B cell (primary cell): ENCODE measurements around the gene LTBP3. TPM values are rescaled to one million over a fixed set of nuclear protein-coding genes. Genes with fewer than 3 reads are reported as not detected.

Experiments used
- ATAC-seq: fragments of 200-7000 bp; cut with Tn5 transposase; one replicate; pipeline ENCODE4 v1.10.0; 2021; ENCODE audit warnings: low read depth, mild to moderate bottlenecking, moderate number of reproducible peaks, moderate library complexity
- CTCF ChIA-PET: fragments of 350-600 bp; sonication (Branson Sonifier 250); formaldehyde crosslinking; loops from one replicate; lab custom pipeline; 2021; ENCODE audit warnings: antibody characterized with exemption, inconsistent platforms; lab: Charles Lee
- POLR2A ChIA-PET: fragments of 350-600 bp; sonication (Branson Sonifier 250); formaldehyde crosslinking; loops from one replicate; lab custom pipeline; 2021; ENCODE audit warnings: antibody characterized with exemption; lab: Charles Lee
- DNase-seq: peaks from one replicate; pipeline ENCODE4 v3.0.0; 2013
- H2AFZ ChIP-seq: 2 replicates; pipeline ENCODE4 v1.6.1; 2012; ENCODE audit warnings: mild to moderate bottlenecking, low read depth, low read length; ENCODE audit not compliant: insufficient read depth, poor library complexity, severe bottlenecking
- H3K27ac ChIP-seq, 2 donors: 1 replicate in 1 of 2; 2 replicates in 1 of 2; pipeline ENCODE4 v1.5.1; 2012 to 2013; ENCODE audit warnings: low read length in 2 of 2, mild to moderate bottlenecking in 2 of 2, moderate library complexity in 1 of 2
- H3K27me3 ChIP-seq, 4 experiments: fragments of 200-600 bp in 1 of 4; sonication (generic) in 1 of 4; replicated peaks in 1 of 4; 1 replicate in 2 of 4; 2 replicates in 2 of 4; pipeline versions ENCODE4 v1.6.1 to v1.7.0; 2013 to 2016; ENCODE audit warnings: low read length in 3 of 4, mild to moderate bottlenecking in 2 of 4, mixed read lengths in 1 of 4, moderate library complexity in 1 of 4; ENCODE audit not compliant: insufficient read depth in 4 of 4, control insufficient read depth in 3 of 4; ENCODE audit errors: control extremely low read depth in 1 of 4
- H3K36me3 ChIP-seq, 2 experiments: replicated peaks in 1 of 2; 1 replicate in 1 of 2; 2 replicates in 1 of 2; pipeline versions ENCODE4 v1.6.1 to v1.7.1; 2013; ENCODE audit warnings: low read length in 1 of 2; ENCODE audit not compliant: insufficient read depth in 2 of 2, control insufficient read depth in 1 of 2; ENCODE audit errors: control extremely low read depth in 1 of 2, extremely low read depth in 1 of 2
- H3K4me1 ChIP-seq, 2 donors: fragments of 200-600 bp in 1 of 2; sonication (generic) in 1 of 2; 1 replicate in 1 of 2; 2 replicates in 1 of 2; pipeline versions ENCODE4 v1.5.1 to v1.6.1; 2013 to 2017; ENCODE audit warnings: low read length in 2 of 2; ENCODE audit not compliant: control insufficient read depth in 2 of 2, insufficient read depth in 2 of 2
- H3K4me2 ChIP-seq: replicated peaks from 2 replicates; pipeline ENCODE3; 2012; ENCODE audit warnings: mild to moderate bottlenecking, low read depth, low read length; ENCODE audit not compliant: poor library complexity, severe bottlenecking
- H3K4me3 ChIP-seq, 5 experiments: fragments of 200-600 bp in 1 of 5; sonication (generic) in 1 of 5; 1 replicate in 3 of 5; 2 replicates in 2 of 5; pipeline versions ENCODE4 v1.5.1 to v1.7.0; 2011 to 2016; ENCODE audit warnings: low read length in 4 of 5, mild to moderate bottlenecking in 4 of 5, low read depth in 2 of 5, control low read depth in 1 of 5, moderate library complexity in 1 of 5; ENCODE audit not compliant: insufficient read depth in 1 of 5; ENCODE audit errors: control extremely low read depth in 1 of 5, extremely low read depth in 1 of 5
- H3K79me2 ChIP-seq: fragments of 200-600 bp; sonication (generic); one replicate; pipeline ENCODE4 v1.6.0; 2016; ENCODE audit warnings: low read length; ENCODE audit not compliant: control insufficient read depth, insufficient read depth
- H3K9ac ChIP-seq: fragments of 200-600 bp; sonication (generic); 2 replicates; pipeline ENCODE4 v1.6.1; 2017; ENCODE audit warnings: mild to moderate bottlenecking, low read length, moderate library complexity
- H3K9me3 ChIP-seq, 3 donors: one replicate each; pipeline versions ENCODE4 v1.6.1 to v1.7.1; 2013; ENCODE audit warnings: low read length in 2 of 3; ENCODE audit not compliant: control insufficient read depth in 2 of 3, insufficient read depth in 1 of 3; ENCODE audit errors: control extremely low read depth in 1 of 3
- H4K20me1 ChIP-seq: 2 replicates; pipeline ENCODE4 v1.6.0; 2012; ENCODE audit warnings: mild to moderate bottlenecking, low read length; ENCODE audit not compliant: insufficient read depth, control insufficient read depth, poor library complexity, severe bottlenecking
- H3K27ac Mint-ChIP-seq: one replicate; pipeline ENCODE4 v1.8.0; 2021; ENCODE audit warnings: mixed read lengths
- H3K27me3 Mint-ChIP-seq: one replicate; pipeline ENCODE4 v1.8.0; 2021; ENCODE audit warnings: mixed read lengths
- H3K4me1 Mint-ChIP-seq: one replicate; pipeline ENCODE4 v1.8.0; 2021; ENCODE audit warnings: mixed read lengths
- H3K4me3 Mint-ChIP-seq: one replicate; pipeline ENCODE4 v1.8.0; 2021; ENCODE audit warnings: mixed read lengths
- H3K9me3 Mint-ChIP-seq: one replicate; pipeline ENCODE4 v1.8.0; 2022; ENCODE audit warnings: mixed read lengths; ENCODE audit not compliant: insufficient read depth
- CTCF ChIP-seq: fragments of 200-600 bp; IDR thresholded peaks from one replicate; pipeline ENCODE4 v1.8.0; 2022; ENCODE audit warnings: antibody characterized with exemption, mild to moderate bottlenecking
- EZH2 ChIP-seq: IDR thresholded peaks from 2 replicates; pipeline ENCODE4 v1.6.1; 2012; ENCODE audit warnings: borderline replicate concordance, low read depth, mild to moderate bottlenecking, moderate library complexity, low read length; ENCODE audit not compliant: insufficient read depth, poor library complexity, severe bottlenecking
- WGBS: methylation state at CpG from one replicate; pipeline ENCODE4 v1.1.5; 2013; ENCODE audit warnings: missing lambda C conversion rate; ENCODE audit not compliant: insufficient coverage; 5-methylcytosine and 5-hydroxymethylcytosine counted together
- intact Hi-C: fragments of 100-400 bp; cut with micrococcal nuclease; formaldehyde crosslinking; loops from one replicate; pipeline ENCODE4 v1.10.0; 2022
- polyA plus RNA-seq: library from polyadenylated mRNA; depleted of rRNA; stranded (reverse); fragments of >200 nt; gene quantifications from 2 replicates; pipeline ENCODE4 v1.2.3, GENCODE V29; 2012
- total RNA-seq, 2 donors: library from RNA; stranded (reverse); fragments of 120-200 nt in 1 of 2; gene quantifications; 1 replicate in 1 of 2; 2 replicates in 1 of 2; pipeline versions ENCODE4 v1.2.3 to v1.2.4, GENCODE V29; 2013 to 2022

LTBP3 gene
- total and polyA plus RNA-seq, 2 donors (not counting 1 experiment from before 2014, with no cell fraction given) = 65.1 to 69.0 TPM

- Histone ChIP-seq H3K4me2 (no peak within 1 kb of the TSS), H4K20me1 (peaks cover 18% of the 10 kb centered on the region), H3K36me3 (peaks cover 0 to 37% of the 10 kb centered on the region in 2 experiments), H3K27ac (no peak within 1 kb of the TSS), H3K9me3 (no peaks in the 10 kb centered on the region), H3K9ac (no peak within 1 kb of the TSS), H3K4me3 (no peak within 1 kb of the TSS), H3K27me3 (no peaks in the 10 kb centered on the region), H2AFZ (no peak within 1 kb of the TSS), H3K79me2 (peaks cover 10% of the 10 kb centered on the region), H3K4me1 (peaks cover 3 to 16% of the 10 kb centered on the region in 2 donors)
- Mint-ChIP-seq H3K27ac (peak within 1 kb of the TSS; percentile 17), H3K4me1 (peaks cover 12% of the 10 kb centered on the region), H3K27me3 (no peaks in the 10 kb centered on the region), H3K4me3 (no peak within 1 kb of the TSS), H3K9me3 (no peaks in the 10 kb centered on the region)
- no peak for DNase-seq
- POLR2A ChIA-PET = interaction anchor here (0.7 to 1.2 kb wide), 3 partner anchors 10 to 53 kb away, joined by 3 read pairs; no protein-coding TSS in a partner anchor
- CTCF ChIA-PET = interaction anchor here (0.7 to 3.2 kb wide), 4 partner anchors 24 to 266 kb away, joined by 3 to 40 read pairs (median 4); partner anchors contain the start of genes FAM89B and ZNRD2
- ATAC-seq = no peak
- 86% methylated on average over 9 of the region's 12 CpGs for WGBS
- intact Hi-C loops = no loop called here
- TF ChIP-seq EZH2 (no peak), CTCF (no peak)
Measured at GRCh38 chr11:65595543-65596281, 37.6 kb upstream of the LTBP3 start, which contains the start of gene KCNK7. KCNK7 (minus strand) TSS chr11:65595800; CDS start chr11:65595772, 28 bp downstream.

- Histone ChIP-seq H3K79me2 (peaks cover 10% of the 10 kb centered on the region), H4K20me1 (peaks cover 18% of the 10 kb centered on the region), H3K36me3 (peaks cover 0 to 42% of the 10 kb centered on the region in 2 experiments), H3K27me3 (no peaks in the 10 kb centered on the region), H3K4me3 (no peak overlapping the region), H3K9me3 (no peaks in the 10 kb centered on the region), H3K4me2 (no peak overlapping the region), H2AFZ (no peak overlapping the region), H3K4me1 (peaks cover 3 to 16% of the 10 kb centered on the region in 2 donors), H3K27ac (no peak overlapping the region), H3K9ac (no peak overlapping the region)
- Mint-ChIP-seq H3K27me3 (no peaks in the 10 kb centered on the region), H3K4me1 (peaks cover 14% of the 10 kb centered on the region), H3K9me3 (no peaks in the 10 kb centered on the region), H3K27ac (peak overlapping the region; percentile 17), H3K4me3 (no peak overlapping the region)
- no peak for TF ChIP-seq EZH2
- no peak for TF ChIP-seq CTCF
- ATAC-seq = peak; percentile 16
- ChIA-PET CTCF (interaction anchor here (0.7 to 9.7 kb wide), 8 partner anchors 11 to 370 kb away, joined by 3 to 144 read pairs (median 9); partner anchors contain the start of genes FAM89B and ZNRD2), POLR2A (interaction anchor here (0.7 to 1.9 kb wide), 4 partner anchors 10 to 55 kb away, joined by 3 to 10 read pairs (median 3); no protein-coding TSS in a partner anchor)
- DNase-seq = no peak
- intact Hi-C loops = no loop called here
- WGBS = 79% methylated on average over 3 of the region's 3 CpGs
Measured at GRCh38 chr11:65595131-65595530, 37.0 kb upstream of the LTBP3 start.
